DOHH2 (cell line): ENCODE data around the gene ABLIM2.

Experiments used
- H3F3A ChIP-seq: fragments of 200-600 bp; sonication (generic), shearing (Covaris generic); 2 replicates; pipeline ENCODE4 v1.6.0; 2016; ENCODE audit warnings: antibody characterized with exemption, mild to moderate bottlenecking; ENCODE audit not compliant: control insufficient read depth, insufficient read depth
- H3K27ac ChIP-seq: fragments of 200-600 bp; sonication (generic); 2 replicates; pipeline ENCODE4 v1.5.1; 2014; ENCODE audit warnings: low read depth, mild to moderate bottlenecking, low read length, moderate library complexity
- H3K27me3 ChIP-seq: fragments of 200-600 bp; sonication (generic); 2 replicates; pipeline ENCODE4 v1.6.1; 2014; ENCODE audit warnings: mild to moderate bottlenecking, low read length, mixed read lengths; ENCODE audit not compliant: control insufficient read depth
- H3K36me3 ChIP-seq: fragments of 200-600 bp; sonication (generic); 2 replicates; pipeline ENCODE4 v1.6.1; 2014; ENCODE audit warnings: mild to moderate bottlenecking, low read length, moderate library complexity, mixed read lengths; ENCODE audit not compliant: control insufficient read depth
- H3K4me1 ChIP-seq: fragments of 200-600 bp; sonication (generic); 2 replicates; pipeline ENCODE4 v1.6.1; 2014; ENCODE audit warnings: mild to moderate bottlenecking, low read length, mixed read lengths; ENCODE audit not compliant: control insufficient read depth
- H3K4me2 ChIP-seq: fragments of 200-600 bp; sonication (generic); 2 replicates; pipeline ENCODE4 v1.6.0; 2014; ENCODE audit warnings: mild to moderate bottlenecking, low read length, moderate library complexity
- H3K4me3 ChIP-seq: fragments of 200-600 bp; sonication (generic); 2 replicates; pipeline ENCODE4 v1.5.1; 2014; ENCODE audit warnings: mild to moderate bottlenecking, low read length, mixed read lengths
- H3K79me2 ChIP-seq: fragments of 200-600 bp; sonication (generic); 2 replicates; pipeline ENCODE4 v1.6.1; 2014; ENCODE audit warnings: mild to moderate bottlenecking, low read length, mixed read lengths; ENCODE audit not compliant: control insufficient read depth
- H3K9me2 ChIP-seq: fragments of 200-600 bp; sonication (generic); replicated peaks from 2 replicates; pipeline ENCODE4 v1.6.1; 2014; ENCODE audit warnings: mild to moderate bottlenecking, low read length, mixed read lengths; ENCODE audit not compliant: control insufficient read depth
- H3K9me3 ChIP-seq: fragments of 200-600 bp; sonication (generic); 2 replicates; pipeline ENCODE4 v1.6.1; 2014; ENCODE audit warnings: antibody characterized with exemption, low read length, mixed read lengths; ENCODE audit not compliant: control insufficient read depth, insufficient read depth
- H4K20me1 ChIP-seq: fragments of 200-600 bp; sonication (generic); 2 replicates; pipeline ENCODE4 v1.6.0; 2014; ENCODE audit warnings: low read depth, mild to moderate bottlenecking, antibody characterized with exemption, low read length, moderate library complexity; ENCODE audit not compliant: control insufficient read depth, insufficient read depth
- CTCF ChIP-seq: fragments of 200-600 bp; sonication (generic); IDR thresholded peaks from one replicate; pipeline ENCODE4 v1.5.1; 2014; ENCODE audit warnings: antibody characterized with exemption, mild to moderate bottlenecking, low read depth, low read length; ENCODE audit not compliant: poor library complexity, severe bottlenecking
- EZH2phosphoT487 ChIP-seq: fragments of 200-600 bp; sonication (generic); IDR thresholded peaks from 2 replicates; pipeline ENCODE4 v1.6.1; 2017; ENCODE audit warnings: borderline replicate concordance, mild to moderate bottlenecking, antibody characterized with exemption, low read length, moderate library complexity, mixed read lengths

ABLIM2 gene

GRCh38 chr4:8130346-8131066 is 28.1 kb downstream of the ABLIM2 start:
- TF ChIP-seq EZH2phosphoT487 (no peak), CTCF (no peak)
- no peaks in the 10 kb centered on the region for H3K36me3 ChIP-seq
- H3K27me3 ChIP-seq: no peaks in the 10 kb centered on the region
- H3K9me3 ChIP-seq: no peaks in the 10 kb centered on the region
- no peaks in the 10 kb centered on the region for H3K79me2 ChIP-seq
- H3K27ac ChIP-seq: peak overlapping the region; percentile 85
- H3K4me1 ChIP-seq: peaks cover 28% of the 10 kb centered on the region
- H3K4me2 ChIP-seq: peak overlapping the region; percentile 76
- H3K4me3 ChIP-seq: peak overlapping the region; percentile 48
- no peaks in the 10 kb centered on the region for H3K9me2 ChIP-seq
- no peaks in the 10 kb centered on the region for H3F3A ChIP-seq
- H4K20me1 ChIP-seq: no peaks in the 10 kb centered on the region

GRCh38 chr4:8129785-8130184 is 28.8 kb downstream of the ABLIM2 start:
- Histone ChIP-seq H3K27me3 (no peaks in the 10 kb centered on the region), H3K9me2 (no peaks in the 10 kb centered on the region), H3K27ac (no peak overlapping the region), H3K4me1 (peaks cover 29% of the 10 kb centered on the region), H3K79me2 (no peaks in the 10 kb centered on the region), H4K20me1 (no peaks in the 10 kb centered on the region), H3K4me3 (no peak overlapping the region), H3K4me2 (no peak overlapping the region; the same call in 1 of the 2 replicates), H3F3A (no peaks in the 10 kb centered on the region), H3K9me3 (no peaks in the 10 kb centered on the region), H3K36me3 (no peaks in the 10 kb centered on the region)
- no peak for TF ChIP-seq EZH2phosphoT487
- no peak for TF ChIP-seq CTCF

GRCh38 chr4:8129136-8129535 is 29.5 kb downstream of the ABLIM2 start:
- H3K4me1 ChIP-seq: peaks cover 36% of the 10 kb centered on the region
- TF ChIP-seq CTCF (no peak), EZH2phosphoT487 (no peak)
- H3K4me2 ChIP-seq: no peak overlapping the region
- H4K20me1 ChIP-seq: no peaks in the 10 kb centered on the region
- no peak overlapping the region for H3K4me3 ChIP-seq
- no peaks in the 10 kb centered on the region for H3K27me3 ChIP-seq
- no peaks in the 10 kb centered on the region for H3K9me3 ChIP-seq
- no peaks in the 10 kb centered on the region for H3K36me3 ChIP-seq
- no peaks in the 10 kb centered on the region for H3K79me2 ChIP-seq
- H3F3A ChIP-seq: no peaks in the 10 kb centered on the region
- H3K9me2 ChIP-seq: no peaks in the 10 kb centered on the region
- no peak overlapping the region for H3K27ac ChIP-seq
